GM10847 (cell line): ENCODE data around the gene COG2.

ENCODE experiments used
- POLR2A ChIP-seq: IDR thresholded peaks from 2 replicates; pipeline ENCODE4 v1.6.1; 2011; ENCODE audit not compliant: insufficient read length; ENCODE audit errors: extremely low read depth

Gene COG2

GRCh38 chr1:230621324-230622030 lies 20.8 kb upstream of the COG2 start:
- TF ChIP-seq POLR2A, result no peak

GRCh38 chr1:230622151-230622550 lies 20.1 kb upstream of the COG2 start:
- no peak for TF ChIP-seq POLR2A

- no peak for TF ChIP-seq POLR2A
These were observed 18.1 kb upstream of the COG2 start for GRCh38 chr1:230624097-230624713.

GRCh38 chr1:230626232-230626631 lies 16.0 kb upstream of the COG2 start:
- no peak for TF ChIP-seq POLR2A

GRCh38 chr1:230627767-230628166 lies 14.5 kb upstream of the COG2 start:
- TF ChIP-seq POLR2A, result no peak

- no peak for TF ChIP-seq POLR2A
These were observed 12.8 kb upstream of the COG2 start for GRCh38 chr1:230629511-230629910.

GRCh38 chr1:230631477-230631876 lies 10.8 kb upstream of the COG2 start:
- TF ChIP-seq POLR2A, result no peak

- no peak for TF ChIP-seq POLR2A
These were observed 9.9 kb upstream of the COG2 start for GRCh38 chr1:230632273-230632873.

- no peak for TF ChIP-seq POLR2A
These were observed 8.8 kb upstream of the COG2 start for GRCh38 chr1:230633469-230633868.

- TF ChIP-seq POLR2A, result no peak
These were observed 7.9 kb upstream of the COG2 start for GRCh38 chr1:230634384-230634783.

- TF ChIP-seq POLR2A, result no peak
These were observed 5.6 kb upstream of the COG2 start for GRCh38 chr1:230636575-230637148.

GRCh38 chr1:230639714-230640209 lies 2.5 kb upstream of the COG2 start:
- TF ChIP-seq POLR2A, result no peak

GRCh38 chr1:230641346-230641745 lies 935 bp upstream of the COG2 start:
- no peak for TF ChIP-seq POLR2A

GRCh38 chr1:230641900-230642262 lies 400 bp upstream of the COG2 start:
- no peak for TF ChIP-seq POLR2A

GRCh38 chr1:230643908-230644307 lies 1.6 kb downstream of the COG2 start:
- no peak for TF ChIP-seq POLR2A

- TF ChIP-seq POLR2A, result no peak
These were observed 4.5 kb downstream of the COG2 start for GRCh38 chr1:230646710-230647302.

GRCh38 chr1:230647321-230647720 lies 5.0 kb downstream of the COG2 start:
- TF ChIP-seq POLR2A, result no peak
